Endodermal cell (in vitro differentiated cells): ENCODE data around the gene SAG. TPM values are rescaled to one million over a fixed set of nuclear protein-coding genes. Genes with fewer than 3 reads are reported as not detected.

Experiments used
- DNase-seq: peaks from one replicate; pipeline ENCODE4 v3.0.0-alpha.2; 2017
- H3K27ac ChIP-seq: 2 replicates; pipeline ENCODE4 v1.5.1; 2013; ENCODE audit warnings: mild to moderate bottlenecking, low read depth, low read length, moderate library complexity
- H3K27me3 ChIP-seq: 2 replicates; pipeline ENCODE4 v1.6.1; 2013; ENCODE audit warnings: mild to moderate bottlenecking, low read length, moderate library complexity; ENCODE audit not compliant: insufficient read depth, control insufficient read depth, poor library complexity, severe bottlenecking
- H3K36me3 ChIP-seq: 2 replicates; pipeline ENCODE4 v1.7.0; 2013; ENCODE audit warnings: mild to moderate bottlenecking, low read length, moderate library complexity; ENCODE audit not compliant: control insufficient read depth, insufficient read depth
- H3K4me1 ChIP-seq: one replicate; pipeline ENCODE4 v1.7.0; 2013; ENCODE audit warnings: low read length; ENCODE audit not compliant: control insufficient read depth, insufficient read depth
- H3K4me3 ChIP-seq: 2 replicates; pipeline ENCODE4 v1.5.1; 2013; ENCODE audit warnings: mild to moderate bottlenecking, low read length, moderate library complexity
- H3K9ac ChIP-seq: 2 replicates; pipeline ENCODE4 v1.6.1; 2013; ENCODE audit warnings: mild to moderate bottlenecking, low read length, moderate library complexity; ENCODE audit not compliant: poor library complexity, severe bottlenecking; ENCODE audit errors: extremely low read depth
- H3K9me3 ChIP-seq: 2 replicates; pipeline ENCODE4 v1.6.1; 2013; ENCODE audit warnings: mild to moderate bottlenecking, low read length, moderate library complexity; ENCODE audit not compliant: control insufficient read depth
- H3K27ac Mint-ChIP-seq: 2 replicates; pipeline ENCODE4 v1.8.0; 2020; ENCODE audit warnings: mixed read lengths
- H3K27me3 Mint-ChIP-seq: 2 replicates; pipeline ENCODE4 v1.8.0; 2021; ENCODE audit warnings: mild to moderate bottlenecking, mixed read lengths; ENCODE audit not compliant: insufficient read depth
- H3K36me3 Mint-ChIP-seq: 2 replicates; pipeline ENCODE4 v1.8.0; 2020; ENCODE audit warnings: low read depth, mixed read lengths
- H3K4me1 Mint-ChIP-seq: 2 replicates; pipeline ENCODE4 v1.8.0; 2020; ENCODE audit warnings: mixed read lengths
- H3K4me3 Mint-ChIP-seq: 2 replicates; pipeline ENCODE4 v1.8.0; 2020; ENCODE audit warnings: mild to moderate bottlenecking, moderate library complexity, mixed read lengths
- H3K9me3 Mint-ChIP-seq: 2 replicates; pipeline ENCODE4 v1.8.0; 2020; ENCODE audit warnings: mild to moderate bottlenecking, mixed read lengths
- CTCF ChIP-seq: fragments of 200-600 bp; sonication (generic); conservative IDR thresholded peaks from 2 replicates; pipeline ENCODE4 v1.5.0; 2021; ENCODE audit warnings: antibody characterized with exemption, mild to moderate bottlenecking
- WGBS, 2 experiments: methylation state at CpG; one replicate each; pipeline versions ENCODE4 v1.1.5 to v1.1.7; 2013; ENCODE audit warnings: missing lambda C conversion rate in 2 of 2, mixed read lengths in 1 of 2; ENCODE audit not compliant: insufficient coverage in 1 of 2, insufficient read length in 1 of 2; 5-methylcytosine and 5-hydroxymethylcytosine counted together
- total RNA-seq, 2 donors: library from RNA; stranded (reverse); fragmentation: NEBNext Ultra II Directional in 1 of 2; extraction: Animal tissue kit (Norgen Biotek cat#: 25700) in 1 of 2; gene quantifications; 2 replicates in 1 of 2; 3 replicates in 1 of 2; pipeline ENCODE4 v1.2.1, GENCODE V29; 2021

Gene SAG
- total RNA-seq, 2 donors from 2014 or later = not detected

GRCh38 chr2:233389601-233390125 lies 82.0 kb downstream of the SAG start:
- Histone ChIP-seq H3K36me3 (peaks cover 16% of the 10 kb centered on the region), H3K9ac (no peak overlapping the region), H3K9me3 (no peaks in the 10 kb centered on the region), H3K27me3 (no peaks in the 10 kb centered on the region), H3K4me3 (no peak overlapping the region), H3K27ac (no peak overlapping the region), H3K4me1 (no peaks in the 10 kb centered on the region)
- no peaks in the 10 kb centered on the region for H3K9me3 Mint-ChIP-seq
- no peaks in the 10 kb centered on the region for H3K27me3 Mint-ChIP-seq
- no peak overlapping the region for H3K27ac Mint-ChIP-seq
- H3K4me1 Mint-ChIP-seq = peaks cover 4% of the 10 kb centered on the region
- TF ChIP-seq CTCF = no peak
- DNase-seq = no peak
- H3K4me3 Mint-ChIP-seq = no peak overlapping the region
- 96 to 98% methylated on average over 6 to 8 of the region's 8 CpGs for WGBS, 2 experiments
- peaks cover 41% of the 10 kb centered on the region for H3K36me3 Mint-ChIP-seq

GRCh38 chr2:233395687-233396086 lies 88.1 kb downstream of the SAG start:
- WGBS, 2 experiments = 87 to 93% methylated on average over 7 of the region's 7 CpGs
- Mint-ChIP-seq H3K9me3 (no peaks in the 10 kb centered on the region), H3K36me3 (peaks cover 34% of the 10 kb centered on the region), H3K4me1 (peaks cover 21% of the 10 kb centered on the region), H3K27ac (no peak overlapping the region), H3K27me3 (no peaks in the 10 kb centered on the region), H3K4me3 (no peak overlapping the region)
- Histone ChIP-seq H3K36me3 (peaks cover 13% of the 10 kb centered on the region), H3K9ac (no peak overlapping the region), H3K27ac (no peak overlapping the region), H3K4me3 (no peak overlapping the region), H3K4me1 (no peaks in the 10 kb centered on the region), H3K27me3 (no peaks in the 10 kb centered on the region), H3K9me3 (no peaks in the 10 kb centered on the region)
- TF ChIP-seq CTCF = no peak
- no peak for DNase-seq

Other genes starting within 250 kb of the SAG start
- gene INPP5D, start 247.5 kb upstream of the SAG start, total RNA-seq = 1 to 10 TPM in 1 of 2 donors, under 1 TPM in 1; 0.66 to 3.0 TPM
- 10 to 100 TPM; 29.6 to 31.6 TPM for gene ATG16L1, start 56.1 kb upstream of the SAG start, total RNA-seq
- 10 to 100 TPM; 39.2 to 46.9 TPM for gene DGKD, start 46.7 kb downstream of the SAG start, total RNA-seq